SK-N-SH treated with all-trans-retinoic acid at 6 μM for 48 hours (cell line): ENCODE measurements around the gene GIMAP7.

Experiments
- ATAC-seq: fragments of 200-7000 bp; cut with Tn5 transposase; 3 replicates; pipeline ENCODE4 v1.9.1; 2020; ENCODE audit warnings: mild to moderate bottlenecking, moderate library complexity
- ARNTL ChIP-seq: fragments of 450-650 bp; formaldehyde crosslinking; IDR thresholded peaks from 2 replicates; pipeline ENCODE4 v1.5.0; 2020; ENCODE audit warnings: low read depth, mild to moderate bottlenecking, moderate library complexity, borderline replicate concordance
- BACH2 ChIP-seq: fragments of 250-450 bp; sonication (Bioruptor Pico); IDR thresholded peaks from 2 replicates; pipeline ENCODE4 v1.9.0; 2021; ENCODE audit warnings: mild to moderate bottlenecking, borderline replicate concordance
- CSDC2 ChIP-seq: fragments of 250-450 bp; sonication (Bioruptor Pico); IDR thresholded peaks from 2 replicates; pipeline ENCODE4 v1.5.0; 2020; ENCODE audit warnings: mild to moderate bottlenecking, moderate library complexity
- ESRRG ChIP-seq: fragments of 250-450 bp; sonication (Bioruptor Pico); IDR thresholded peaks from 2 replicates; pipeline ENCODE4 v1.6.1; 2021; ENCODE audit warnings: mild to moderate bottlenecking
- GLIS3 ChIP-seq: fragments of 250-450 bp; sonication (Bioruptor Pico); IDR thresholded peaks from 2 replicates; pipeline ENCODE4 v1.5.0; 2020; ENCODE audit warnings: mild to moderate bottlenecking, moderate library complexity
- ISL1 ChIP-seq: fragments of 250-450 bp; sonication (Bioruptor Pico); IDR thresholded peaks from 2 replicates; pipeline ENCODE4 v2.1.2; 2022; ENCODE audit warnings: mild to moderate bottlenecking, moderate library complexity
- OSR1 ChIP-seq: fragments of 250-450 bp; sonication (Bioruptor Pico); IDR thresholded peaks from 2 replicates; pipeline ENCODE4 v1.8.0; 2022; ENCODE audit warnings: moderate library complexity, mild to moderate bottlenecking, inconsistent platforms
- PPARA ChIP-seq: fragments of 250-450 bp; sonication (Bioruptor Pico); IDR thresholded peaks from 2 replicates; pipeline ENCODE4 v1.5.0; 2020; ENCODE audit warnings: mild to moderate bottlenecking, borderline replicate concordance
- RARB ChIP-seq: fragments of 250-450 bp; sonication (Bioruptor Pico); IDR thresholded peaks from 2 replicates; pipeline ENCODE4 v1.8.0; 2021; ENCODE audit warnings: mild to moderate bottlenecking, moderate library complexity
- SNAI2 ChIP-seq: fragments of 250-450 bp; sonication (Bioruptor Pico); IDR thresholded peaks from 2 replicates; pipeline ENCODE4 v1.5.0; 2020; ENCODE audit warnings: mild to moderate bottlenecking, moderate library complexity
- TCF4 ChIP-seq: fragments of 250-450 bp; sonication (Bioruptor Pico); IDR thresholded peaks from 2 replicates; pipeline ENCODE4 v1.8.0; 2021; ENCODE audit warnings: mild to moderate bottlenecking, moderate library complexity, borderline replicate concordance
- TOX ChIP-seq: fragments of 250-450 bp; sonication (Bioruptor Pico); IDR thresholded peaks from 2 replicates; pipeline ENCODE4 v1.8.0; 2021; ENCODE audit warnings: mild to moderate bottlenecking, moderate library complexity, borderline replicate concordance
- ZC3H10 ChIP-seq: fragments of 250-450 bp; sonication (Bioruptor Pico); IDR thresholded peaks from 2 replicates; pipeline ENCODE4 v1.5.1; 2021; ENCODE audit warnings: mild to moderate bottlenecking, moderate library complexity
- ZFP3 ChIP-seq: fragments of 250-450 bp; sonication (Bioruptor Pico); IDR thresholded peaks from 2 replicates; pipeline ENCODE4 v1.5.0; 2020; ENCODE audit warnings: mild to moderate bottlenecking, moderate library complexity
- ZFP30 ChIP-seq: fragments of 450-650 bp; formaldehyde crosslinking; IDR thresholded peaks from 2 replicates; pipeline ENCODE4 v1.5.0; 2022; ENCODE audit warnings: mild to moderate bottlenecking, moderate library complexity
- ZNF565 ChIP-seq: fragments of 450-650 bp; formaldehyde crosslinking; conservative IDR thresholded peaks from 2 replicates; pipeline ENCODE4 v1.5.0; 2020; ENCODE audit warnings: low read depth, mild to moderate bottlenecking, moderate library complexity
- ZNF70 ChIP-seq: fragments of 450-650 bp; formaldehyde crosslinking; IDR thresholded peaks from 2 replicates; pipeline ENCODE4 v1.5.0; 2020; ENCODE audit warnings: mild to moderate bottlenecking, moderate library complexity
- ZNF8 ChIP-seq: fragments of 450-650 bp; formaldehyde crosslinking; IDR thresholded peaks from 2 replicates; pipeline ENCODE4 v1.5.0; 2020; ENCODE audit warnings: mild to moderate bottlenecking, moderate library complexity
- TF ChIP-seq, protein P1 (sequence below): fragments of 250-450 bp; sonication (Bioruptor Pico); IDR thresholded peaks from 2 replicates; pipeline ENCODE4 v1.5.0; 2020; ENCODE audit warnings: mild to moderate bottlenecking, moderate library complexity
- TF ChIP-seq, protein P2 (sequence below): fragments of 250-450 bp; sonication (Bioruptor Pico); IDR thresholded peaks from 2 replicates; pipeline ENCODE4 v1.5.1; 2020; ENCODE audit warnings: low read depth, mild to moderate bottlenecking, moderate library complexity
- TF ChIP-seq, protein P3 (sequence below): fragments of 250-450 bp; sonication (Bioruptor Pico); IDR thresholded peaks from 2 replicates; pipeline ENCODE4 v1.8.0; 2020; ENCODE audit warnings: mild to moderate bottlenecking, moderate library complexity, borderline replicate concordance
- TF ChIP-seq, protein P4 (sequence below): fragments of 250-450 bp; sonication (Bioruptor Pico); IDR thresholded peaks from 2 replicates; pipeline ENCODE4 v1.8.0; 2021; ENCODE audit warnings: low read depth, mild to moderate bottlenecking, moderate library complexity, borderline replicate concordance
- TF ChIP-seq, protein P5 (sequence below): fragments of 250-450 bp; sonication (Bioruptor Pico); IDR thresholded peaks from 2 replicates; pipeline ENCODE4 v1.5.1; 2021; ENCODE audit warnings: mild to moderate bottlenecking, moderate library complexity

The GIMAP7 gene

DNA sequence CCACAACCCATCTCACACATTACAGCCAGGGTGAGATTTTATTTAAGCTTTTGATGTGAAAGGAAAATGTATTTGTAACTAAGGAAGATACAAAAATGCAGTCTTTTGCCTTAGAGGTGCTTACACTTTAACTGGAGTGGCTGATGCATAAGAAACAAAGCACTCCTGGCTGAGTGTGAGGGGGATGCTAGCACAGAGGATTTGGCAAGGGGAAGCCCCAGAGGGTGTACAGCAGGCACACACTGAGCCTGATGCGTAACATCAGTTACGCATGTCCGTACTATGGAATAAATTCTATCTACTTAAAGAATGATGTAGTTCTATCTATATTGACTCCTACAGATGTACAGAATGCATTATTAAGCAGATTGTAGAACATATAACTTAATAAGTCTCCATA lies 46.4 kb upstream of the GIMAP7 start:
- ATAC-seq, result no peak

DNA sequence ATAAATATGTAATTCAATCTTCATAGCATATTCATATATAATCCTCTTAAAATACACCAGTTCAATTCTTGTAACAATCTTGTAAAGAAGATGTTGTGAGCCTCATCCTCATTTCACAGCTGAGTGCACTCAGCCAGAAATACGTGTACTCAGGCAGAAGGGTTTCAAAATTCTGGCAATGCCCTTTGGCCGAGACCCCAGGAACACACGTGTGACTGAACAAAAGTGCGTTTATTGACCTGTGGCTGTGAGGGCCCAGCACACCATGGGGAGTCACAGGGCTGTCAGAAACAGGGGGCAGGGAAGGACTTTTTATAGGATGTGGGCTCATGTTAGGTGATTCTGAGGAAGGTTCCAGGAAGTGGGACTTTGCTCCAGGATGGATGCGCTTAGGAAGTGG lies 42.8 kb upstream of the GIMAP7 start:
- ATAC-seq, result no peak
- no peak for TF ChIP-seq ZNF70
- TF ChIP-seq RARB, result no peak
- TF ChIP-seq, protein P1, sequence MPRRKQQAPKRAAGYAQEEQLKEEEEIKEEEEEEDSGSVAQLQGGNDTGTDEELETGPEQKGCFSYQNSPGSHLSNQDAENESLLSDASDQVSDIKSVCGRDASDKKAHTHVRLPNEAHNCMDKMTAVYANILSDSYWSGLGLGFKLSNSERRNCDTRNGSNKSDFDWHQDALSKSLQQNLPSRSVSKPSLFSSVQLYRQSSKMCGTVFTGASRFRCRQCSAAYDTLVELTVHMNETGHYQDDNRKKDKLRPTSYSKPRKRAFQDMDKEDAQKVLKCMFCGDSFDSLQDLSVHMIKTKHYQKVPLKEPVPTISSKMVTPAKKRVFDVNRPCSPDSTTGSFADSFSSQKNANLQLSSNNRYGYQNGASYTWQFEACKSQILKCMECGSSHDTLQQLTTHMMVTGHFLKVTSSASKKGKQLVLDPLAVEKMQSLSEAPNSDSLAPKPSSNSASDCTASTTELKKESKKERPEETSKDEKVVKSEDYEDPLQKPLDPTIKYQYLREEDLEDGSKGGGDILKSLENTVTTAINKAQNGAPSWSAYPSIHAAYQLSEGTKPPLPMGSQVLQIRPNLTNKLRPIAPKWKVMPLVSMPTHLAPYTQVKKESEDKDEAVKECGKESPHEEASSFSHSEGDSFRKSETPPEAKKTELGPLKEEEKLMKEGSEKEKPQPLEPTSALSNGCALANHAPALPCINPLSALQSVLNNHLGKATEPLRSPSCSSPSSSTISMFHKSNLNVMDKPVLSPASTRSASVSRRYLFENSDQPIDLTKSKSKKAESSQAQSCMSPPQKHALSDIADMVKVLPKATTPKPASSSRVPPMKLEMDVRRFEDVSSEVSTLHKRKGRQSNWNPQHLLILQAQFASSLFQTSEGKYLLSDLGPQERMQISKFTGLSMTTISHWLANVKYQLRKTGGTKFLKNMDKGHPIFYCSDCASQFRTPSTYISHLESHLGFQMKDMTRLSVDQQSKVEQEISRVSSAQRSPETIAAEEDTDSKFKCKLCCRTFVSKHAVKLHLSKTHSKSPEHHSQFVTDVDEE, result no peak
- no peak for TF ChIP-seq ESRRG
- TF ChIP-seq BACH2 (CRISPR knock-in tag), result no peak
- TF ChIP-seq, protein P2, sequence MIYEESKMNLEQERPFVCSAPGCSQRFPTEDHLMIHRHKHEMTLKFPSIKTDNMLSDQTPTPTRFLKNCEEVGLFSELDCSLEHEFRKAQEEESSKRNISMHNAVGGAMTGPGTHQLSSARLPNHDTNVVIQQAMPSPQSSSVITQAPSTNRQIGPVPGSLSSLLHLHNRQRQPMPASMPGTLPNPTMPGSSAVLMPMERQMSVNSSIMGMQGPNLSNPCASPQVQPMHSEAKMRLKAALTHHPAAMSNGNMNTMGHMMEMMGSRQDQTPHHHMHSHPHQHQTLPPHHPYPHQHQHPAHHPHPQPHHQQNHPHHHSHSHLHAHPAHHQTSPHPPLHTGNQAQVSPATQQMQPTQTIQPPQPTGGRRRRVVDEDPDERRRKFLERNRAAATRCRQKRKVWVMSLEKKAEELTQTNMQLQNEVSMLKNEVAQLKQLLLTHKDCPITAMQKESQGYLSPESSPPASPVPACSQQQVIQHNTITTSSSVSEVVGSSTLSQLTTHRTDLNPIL, result no peak
- TF ChIP-seq, all 23 proteins: peak for 0

More for the DNA sequence above, 46.4 kb upstream of the GIMAP7 start:
- TF ChIP-seq ZNF70 (no peak), ARNTL (CRISPR knock-in tag) (no peak), OSR1 (CRISPR knock-in tag) (no peak), CSDC2 (CRISPR knock-in tag) (no peak), PPARA (no peak), GLIS3 (CRISPR knock-in tag) (no peak), ZFP3 (CRISPR knock-in tag) (no peak), SNAI2 (CRISPR knock-in tag) (no peak), TOX (no peak), ZNF8 (no peak), TCF4 (CRISPR knock-in tag) (no peak), ESRRG (no peak), ISL1 (no peak), ZNF565 (CRISPR knock-in tag) (no peak)
- TF ChIP-seq, protein P3, sequence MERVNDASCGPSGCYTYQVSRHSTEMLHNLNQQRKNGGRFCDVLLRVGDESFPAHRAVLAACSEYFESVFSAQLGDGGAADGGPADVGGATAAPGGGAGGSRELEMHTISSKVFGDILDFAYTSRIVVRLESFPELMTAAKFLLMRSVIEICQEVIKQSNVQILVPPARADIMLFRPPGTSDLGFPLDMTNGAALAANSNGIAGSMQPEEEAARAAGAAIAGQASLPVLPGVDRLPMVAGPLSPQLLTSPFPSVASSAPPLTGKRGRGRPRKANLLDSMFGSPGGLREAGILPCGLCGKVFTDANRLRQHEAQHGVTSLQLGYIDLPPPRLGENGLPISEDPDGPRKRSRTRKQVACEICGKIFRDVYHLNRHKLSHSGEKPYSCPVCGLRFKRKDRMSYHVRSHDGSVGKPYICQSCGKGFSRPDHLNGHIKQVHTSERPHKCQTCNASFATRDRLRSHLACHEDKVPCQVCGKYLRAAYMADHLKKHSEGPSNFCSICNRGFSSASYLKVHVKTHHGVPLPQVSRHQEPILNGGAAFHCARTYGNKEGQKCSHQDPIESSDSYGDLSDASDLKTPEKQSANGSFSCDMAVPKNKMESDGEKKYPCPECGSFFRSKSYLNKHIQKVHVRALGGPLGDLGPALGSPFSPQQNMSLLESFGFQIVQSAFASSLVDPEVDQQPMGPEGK (CRISPR knock-in tag), result no peak
- TF ChIP-seq, protein P4, sequence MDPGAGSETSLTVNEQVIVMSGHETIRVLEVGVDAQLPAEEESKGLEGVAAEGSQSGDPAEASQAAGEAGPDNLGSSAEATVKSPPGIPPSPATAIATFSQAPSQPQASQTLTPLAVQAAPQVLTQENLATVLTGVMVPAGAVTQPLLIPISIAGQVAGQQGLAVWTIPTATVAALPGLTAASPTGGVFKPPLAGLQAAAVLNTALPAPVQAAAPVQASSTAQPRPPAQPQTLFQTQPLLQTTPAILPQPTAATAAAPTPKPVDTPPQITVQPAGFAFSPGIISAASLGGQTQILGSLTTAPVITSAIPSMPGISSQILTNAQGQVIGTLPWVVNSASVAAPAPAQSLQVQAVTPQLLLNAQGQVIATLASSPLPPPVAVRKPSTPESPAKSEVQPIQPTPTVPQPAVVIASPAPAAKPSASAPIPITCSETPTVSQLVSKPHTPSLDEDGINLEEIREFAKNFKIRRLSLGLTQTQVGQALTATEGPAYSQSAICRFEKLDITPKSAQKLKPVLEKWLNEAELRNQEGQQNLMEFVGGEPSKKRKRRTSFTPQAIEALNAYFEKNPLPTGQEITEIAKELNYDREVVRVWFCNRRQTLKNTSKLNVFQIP (CRISPR knock-in tag), result no peak
- TF ChIP-seq, protein P5, sequence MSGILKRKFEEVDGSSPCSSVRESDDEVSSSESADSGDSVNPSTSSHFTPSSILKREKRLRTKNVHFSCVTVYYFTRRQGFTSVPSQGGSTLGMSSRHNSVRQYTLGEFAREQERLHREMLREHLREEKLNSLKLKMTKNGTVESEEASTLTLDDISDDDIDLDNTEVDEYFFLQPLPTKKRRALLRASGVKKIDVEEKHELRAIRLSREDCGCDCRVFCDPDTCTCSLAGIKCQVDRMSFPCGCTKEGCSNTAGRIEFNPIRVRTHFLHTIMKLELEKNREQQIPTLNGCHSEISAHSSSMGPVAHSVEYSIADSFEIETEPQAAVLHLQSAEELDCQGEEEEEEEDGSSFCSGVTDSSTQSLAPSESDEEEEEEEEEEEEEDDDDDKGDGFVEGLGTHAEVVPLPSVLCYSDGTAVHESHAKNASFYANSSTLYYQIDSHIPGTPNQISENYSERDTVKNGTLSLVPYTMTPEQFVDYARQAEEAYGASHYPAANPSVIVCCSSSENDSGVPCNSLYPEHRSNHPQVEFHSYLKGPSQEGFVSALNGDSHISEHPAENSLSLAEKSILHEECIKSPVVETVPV (CRISPR knock-in tag), result no peak
- TF ChIP-seq, protein P2, result no peak

DNA sequence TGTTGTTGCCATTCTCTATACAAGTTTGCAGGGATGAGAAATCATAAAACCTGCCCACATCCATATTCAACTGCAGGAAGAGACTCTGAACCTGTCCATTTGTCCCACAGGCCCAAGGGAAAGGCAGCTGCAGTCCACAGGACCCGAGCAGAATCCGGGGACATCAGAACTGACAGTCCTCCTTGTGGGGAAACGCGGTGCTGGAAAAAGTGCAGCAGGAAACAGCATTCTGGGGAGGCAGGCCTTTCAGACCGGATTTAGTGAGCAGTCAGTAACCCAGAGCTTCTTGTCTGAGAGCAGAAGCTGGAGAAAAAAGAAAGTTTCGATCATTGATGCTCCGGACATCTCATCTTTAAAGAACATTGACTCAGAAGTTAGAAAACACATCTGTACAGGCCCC lies 40.8 kb upstream of the GIMAP7 start:
- ATAC-seq, result no peak
- TF ChIP-seq CSDC2 (CRISPR knock-in tag) (no peak), RARB (no peak), BACH2 (CRISPR knock-in tag) (no peak), ZFP30 (CRISPR knock-in tag) (no peak), ZNF70 (no peak), ESRRG (no peak), ARNTL (CRISPR knock-in tag) (no peak), TOX (no peak), ZNF8 (no peak), ZC3H10 (CRISPR knock-in tag) (no peak), GLIS3 (CRISPR knock-in tag) (no peak), ZNF565 (CRISPR knock-in tag) (no peak), OSR1 (CRISPR knock-in tag) (no peak), ZFP3 (CRISPR knock-in tag) (no peak), SNAI2 (CRISPR knock-in tag) (no peak)
- TF ChIP-seq, protein P1, result no peak
- TF ChIP-seq, protein P4 (CRISPR knock-in tag), result no peak
